Stimulated activated naive CD8-positive, alpha-beta T cell treated with anti-CD3 and anti-CD28 coated beads, Interleukin-15, Interleukin-2, amounts not matched to agents 100 U/mL and 50 U/mL, for 24 hours (primary cell): ENCODE results near the gene MRRF.
"Not testable (repeated sequence)": the region's sequence is repeated elsewhere in the genome, so short reads cannot be mapped to it uniquely, and the experiment has no call there.

Experiments used
- ATAC-seq: fragments of 150-1000 bp; cut with Tn5 transposase; one replicate; pipeline ENCODE4 v1.10.0; 2021
- DNase-seq: peaks from one replicate; pipeline ENCODE4 v3.0.0; 2021

MRRF gene

GRCh38 chr9:122363131-122363530 lies 98.4 kb downstream of the MRRF start:
- ATAC-seq, DNase-seq: not testable (repeated sequence)

DNA sequence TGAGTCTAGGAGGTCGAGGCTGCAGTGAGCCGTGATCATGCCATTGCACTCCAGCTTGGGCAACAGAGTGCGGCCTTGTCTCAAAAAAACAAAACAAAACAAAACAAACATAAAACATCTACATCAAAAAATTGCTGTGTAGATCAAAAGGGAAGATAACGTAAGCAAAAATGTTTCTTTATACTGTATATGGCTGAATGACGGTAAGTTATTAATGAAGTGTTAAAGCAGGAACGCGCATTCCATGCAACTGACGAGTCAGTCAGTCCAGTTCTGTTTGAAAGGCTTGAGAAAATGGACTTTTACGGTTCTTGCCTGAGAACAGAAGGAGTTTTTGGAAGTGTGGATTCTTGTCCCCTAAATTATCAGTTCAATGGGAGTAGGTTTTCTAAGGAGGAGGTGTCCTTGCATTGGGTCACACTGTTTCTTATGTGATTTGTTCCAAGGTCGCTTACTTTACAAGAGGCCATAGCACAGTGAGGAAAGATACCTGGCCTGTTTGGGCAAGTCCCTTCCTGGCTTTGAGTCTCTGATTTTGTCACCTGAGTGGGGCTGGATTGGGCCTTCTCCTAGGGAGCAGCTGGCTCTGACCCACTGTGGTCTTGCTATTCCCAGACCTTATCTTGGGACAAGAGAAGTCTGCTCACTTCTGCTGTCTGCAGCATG lies 99.6 kb downstream of the MRRF start:
- DNase-seq = no peak
- ATAC-seq = no peak

DNA sequence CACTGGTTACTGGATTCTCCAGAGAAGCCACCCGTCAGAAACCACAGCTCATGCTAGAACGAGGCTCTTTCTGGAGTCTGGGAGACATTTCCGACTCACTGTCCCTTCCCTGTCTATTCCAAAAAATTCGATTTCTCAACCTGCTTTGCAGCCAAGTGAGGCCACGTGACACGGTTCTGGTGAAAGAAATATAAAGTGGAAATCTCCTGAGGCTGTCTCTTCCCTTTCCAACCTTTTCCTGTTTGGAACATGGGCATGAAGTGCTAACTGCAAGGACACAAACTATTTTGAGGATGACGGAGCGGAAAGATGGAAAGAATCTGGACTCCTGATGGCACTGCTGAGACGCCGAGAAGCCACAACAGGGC lies 100.1 kb downstream of the MRRF start:
- ATAC-seq (no peak), DNase-seq (no peak)

GRCh38 chr9:122366074-122366660 lies 101.5 kb downstream of the MRRF start:
- DNase-seq (no peak), ATAC-seq (no peak)

DNA sequence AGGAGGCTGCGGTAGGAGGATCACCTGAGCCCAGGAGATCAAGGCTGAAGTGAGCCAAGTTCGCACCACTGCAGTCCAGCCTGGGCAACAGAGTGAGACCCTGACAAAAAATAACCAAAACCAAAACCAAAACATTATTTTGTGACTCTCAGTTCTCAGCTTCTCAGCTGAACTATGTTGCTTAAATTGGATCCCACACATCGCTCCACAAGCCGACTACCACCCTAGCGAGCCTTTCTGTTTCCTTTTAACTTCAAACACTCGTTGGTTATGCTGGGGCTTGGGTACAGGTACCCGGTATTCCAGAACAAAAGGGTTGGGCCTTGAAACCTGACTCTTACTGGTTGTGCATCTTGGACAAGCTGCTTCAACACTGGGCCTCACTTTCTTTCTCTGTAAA lies 102.4 kb downstream of the MRRF start:
- no peak for DNase-seq
- ATAC-seq = no peak

DNA sequence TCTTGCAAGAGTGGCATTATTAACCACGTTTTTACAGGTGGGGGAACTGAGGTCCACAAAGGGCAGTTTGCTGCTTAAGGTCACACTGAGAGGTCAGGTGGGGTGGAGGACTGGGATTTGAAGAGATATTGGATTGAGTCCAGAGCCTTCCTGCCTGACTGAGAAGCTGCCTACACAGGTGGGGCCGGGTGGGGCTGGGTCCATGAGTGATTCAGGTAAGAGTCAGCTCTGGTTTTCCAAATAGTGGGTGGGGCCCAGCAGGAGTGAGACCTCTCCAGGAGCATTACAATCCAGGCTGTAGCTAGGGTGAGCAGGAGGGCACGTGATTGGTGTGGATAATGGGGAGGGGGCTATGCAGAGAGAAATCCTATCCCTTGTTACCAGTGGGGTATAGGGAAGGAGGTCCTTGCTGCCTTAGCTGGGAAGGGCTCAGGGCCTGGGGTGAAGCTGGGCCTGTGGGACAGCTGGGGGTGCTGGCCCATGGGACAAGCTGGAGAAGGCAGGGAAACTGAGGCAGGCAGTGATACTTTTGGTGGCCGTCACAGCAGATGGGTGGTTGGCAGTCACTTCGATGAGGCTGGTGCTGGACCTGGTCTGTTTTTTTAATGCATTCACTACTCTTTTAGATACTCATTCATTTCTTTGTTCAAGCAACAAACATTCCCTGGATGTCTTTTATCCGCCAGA lies 103.2 kb downstream of the MRRF start:
- no peak for ATAC-seq
- no peak for DNase-seq

GRCh38 chr9:122368642-122369041 lies 104.0 kb downstream of the MRRF start:
- DNase-seq (no peak), ATAC-seq (no peak)

- DNase-seq = no peak
- no peak for ATAC-seq
These were observed 105.6 kb downstream of the MRRF start for GRCh38 chr9:122370303-122370702.

DNA sequence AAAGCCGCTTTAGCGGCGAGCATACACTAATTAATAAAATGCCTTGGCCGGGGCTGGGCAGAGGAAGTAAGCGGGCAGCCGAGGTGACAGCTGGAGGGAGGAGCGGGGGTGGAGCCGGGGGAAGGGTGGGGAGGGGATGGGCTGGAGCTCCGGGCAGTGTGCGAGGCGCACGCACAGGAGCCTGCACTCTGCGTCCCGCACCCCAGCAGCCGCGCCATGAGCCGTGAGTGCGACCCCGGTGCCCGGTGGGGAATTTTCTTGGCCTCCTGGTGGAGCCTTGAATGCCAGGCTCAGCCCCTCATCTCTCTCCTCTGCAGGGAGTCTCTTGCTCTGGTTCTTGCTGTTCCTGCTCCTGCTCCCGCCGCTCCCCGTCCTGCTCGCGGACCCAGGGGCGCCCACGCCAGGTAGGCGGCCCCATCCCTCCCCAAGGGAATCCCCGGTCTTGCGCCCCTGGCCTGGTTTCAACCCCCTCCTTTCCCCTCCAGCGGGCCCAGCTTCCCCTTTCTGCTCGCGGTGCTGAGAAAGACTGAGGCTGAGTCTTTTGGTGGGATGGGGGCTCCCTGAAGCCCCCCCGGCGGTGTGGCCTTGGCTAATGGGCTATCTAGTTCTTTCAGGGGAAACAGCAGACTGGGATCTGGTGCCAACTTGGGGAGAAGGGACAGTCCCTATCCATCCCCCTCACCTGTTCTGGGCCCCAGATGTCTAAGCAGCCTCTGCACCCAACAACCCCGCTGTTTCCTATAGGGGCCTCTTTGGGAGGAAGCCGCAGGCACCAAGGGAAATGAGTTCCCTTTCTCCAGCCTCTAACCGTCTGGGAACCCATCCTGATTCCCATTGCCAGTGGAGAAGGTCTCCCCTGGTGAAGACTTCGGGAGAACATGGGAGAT lies 106.4 kb downstream of the MRRF start, which contains the start of gene PTGS1:
TSS of gene PTGS1 (plus strand) at position 156 of the 887 bp plus-strand sequence. CDS start at position 217, 61 bp downstream.
- DNase-seq (peak; percentile 33), ATAC-seq (peak; percentile 55)

GRCh38 chr9:122371846-122372245 lies 107.2 kb downstream of the MRRF start:
- DNase-seq (no peak), ATAC-seq (no peak)

DNA sequence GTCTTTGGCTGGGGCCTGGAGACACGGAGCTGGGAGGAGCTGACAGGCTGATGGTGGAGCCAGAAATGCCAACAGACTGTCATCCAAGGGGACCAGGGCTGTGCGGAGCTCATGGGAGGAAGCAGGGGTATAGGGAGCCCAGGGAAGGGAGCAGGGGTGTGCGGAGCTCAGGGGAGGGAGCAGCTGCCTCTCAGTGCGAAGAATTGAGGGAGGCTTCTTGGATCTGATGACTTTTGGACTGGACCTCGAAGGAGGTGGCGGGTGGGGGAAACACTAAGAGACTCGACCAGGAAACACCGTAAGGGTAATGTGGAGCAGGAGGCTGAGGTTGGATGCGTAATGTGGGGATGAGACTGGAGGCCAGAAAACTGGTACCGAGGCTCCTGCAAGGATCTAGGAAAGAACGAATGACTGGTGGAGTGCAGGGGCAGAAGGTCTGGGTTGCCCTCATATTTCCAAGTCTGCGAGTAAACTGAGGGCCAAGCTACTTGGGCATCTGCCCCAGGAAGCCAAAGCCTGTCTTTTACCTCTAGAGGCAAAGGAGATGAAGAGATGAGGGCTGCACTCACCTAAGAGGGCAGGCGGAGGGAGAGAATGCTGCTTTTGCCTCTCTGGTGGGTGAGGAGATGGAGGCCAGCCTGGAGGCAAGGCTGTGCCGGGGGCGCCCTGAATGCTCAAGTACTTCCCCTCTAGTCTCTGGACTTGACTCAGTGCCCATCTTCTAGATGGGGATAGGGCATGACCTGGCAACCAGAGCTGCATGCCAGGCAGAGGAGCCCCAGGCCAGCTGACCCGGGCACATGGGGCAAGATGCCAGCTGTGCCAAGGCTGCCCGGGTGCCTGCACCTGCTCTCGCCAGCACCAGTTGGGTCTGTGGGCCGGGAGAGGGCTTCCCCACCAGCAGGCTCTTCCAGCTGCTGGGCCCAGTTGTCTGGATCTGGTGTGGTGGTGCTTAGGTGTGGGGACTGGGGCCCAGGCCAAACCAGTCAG lies 108.5 kb downstream of the MRRF start:
- no peak for DNase-seq
- ATAC-seq = no peak

GRCh38 chr9:122374885-122375420 lies 110.3 kb downstream of the MRRF start:
- DNase-seq = no peak
- no peak for ATAC-seq

GRCh38 chr9:122376796-122377195 lies 112.1 kb downstream of the MRRF start:
- ATAC-seq (no peak), DNase-seq (no peak)

- ATAC-seq (no peak), DNase-seq (no peak)
These were observed 112.8 kb downstream of the MRRF start for GRCh38 chr9:122377241-122378164.

DNA sequence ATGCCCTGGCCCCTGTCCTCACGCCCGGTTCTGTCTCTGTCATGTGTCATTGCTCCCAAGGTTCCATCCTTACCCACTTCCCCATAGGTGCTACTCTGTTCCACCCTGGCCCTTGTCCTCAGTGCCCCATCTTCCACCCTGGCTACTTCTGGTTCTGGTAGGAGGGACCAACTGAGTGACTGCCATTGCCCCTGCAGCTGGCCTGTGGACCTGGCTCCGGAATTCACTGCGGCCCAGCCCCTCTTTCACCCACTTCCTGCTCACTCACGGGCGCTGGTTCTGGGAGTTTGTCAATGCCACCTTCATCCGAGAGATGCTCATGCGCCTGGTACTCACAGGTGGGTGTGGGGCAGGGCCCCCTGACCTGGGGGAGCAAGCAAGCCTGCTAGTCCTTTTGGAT lies 113.6 kb downstream of the MRRF start:
- no peak for ATAC-seq
- DNase-seq = no peak

- ATAC-seq = no peak
- DNase-seq = peak; percentile 35
These were observed 114.7 kb downstream of the MRRF start for GRCh38 chr9:122379340-122379739.

DNA sequence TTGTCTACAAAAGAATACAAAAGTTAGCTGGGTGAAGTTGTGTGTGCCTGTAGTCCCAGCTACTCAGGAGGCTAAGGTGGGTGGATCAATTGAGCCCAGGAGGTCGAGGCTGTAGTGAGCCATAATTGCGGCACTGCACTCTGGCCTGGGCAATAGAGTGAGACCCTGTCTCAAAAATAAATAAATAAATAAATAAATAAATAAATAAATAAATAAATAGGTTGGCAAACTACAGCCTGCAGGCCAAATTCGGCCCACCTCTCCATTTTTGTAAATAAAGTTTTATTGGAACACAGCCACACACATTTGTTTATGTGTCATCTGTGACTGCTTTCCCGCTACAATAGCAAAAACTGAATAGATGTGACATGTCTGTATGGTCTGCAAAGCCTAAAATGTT lies 115.6 kb downstream of the MRRF start:
- no peak for ATAC-seq
- no peak for DNase-seq
